K562 (cell line): ENCODE measurements around the gene SLC35A2. TPM values are rescaled to one million over a fixed set of nuclear protein-coding genes. Genes with fewer than 3 reads are reported as not detected.

Source experiments
- E2F5 ChIP-seq: sonication (generic); formaldehyde crosslinking; IDR thresholded peaks from 2 replicates; pipeline ENCODE4 v1.8.0; 2022; ENCODE audit warnings: mild to moderate bottlenecking, missing genetic modification reagents
- E2F6 ChIP-seq, 2 experiments: IDR thresholded peaks; 2 replicates each; pipeline ENCODE4 v1.6.1; 2011; ENCODE audit warnings: borderline replicate concordance in 1 of 2, control low read depth in 1 of 2, low read depth in 1 of 2, low read length in 1 of 2, mild to moderate bottlenecking in 1 of 2, mixed read lengths in 1 of 2, moderate library complexity in 1 of 2; ENCODE audit not compliant: insufficient read depth in 1 of 2, insufficient read length in 1 of 2, poor library complexity in 1 of 2, severe bottlenecking in 1 of 2; ENCODE audit errors: extremely low read depth in 1 of 2
- EWSR1 ChIP-seq: fragments of 450-650 bp; IDR thresholded peaks from 2 replicates; pipeline ENCODE4 v1.6.1; 2018; ENCODE audit warnings: borderline replicate concordance, mild to moderate bottlenecking, low read depth, moderate library complexity; ENCODE audit not compliant: partially characterized antibody
- FOXM1 ChIP-seq, 2 experiments: fragments of 450-650 bp in 1 of 2; sonication (generic) in 1 of 2; formaldehyde crosslinking in 1 of 2; IDR thresholded peaks; 2 replicates each; pipeline versions ENCODE4 v1.6.1 to v1.9.0; 2017 to 2022; ENCODE audit warnings: low read depth in 2 of 2, mild to moderate bottlenecking in 2 of 2, missing genetic modification reagents in 1 of 2, moderate library complexity in 1 of 2
- GABPA ChIP-seq: fragments of 200-800 bp; sonication (Bioruptor generic); conservative IDR thresholded peaks from 2 replicates; pipeline ENCODE4 v1.6.1; 2016; ENCODE audit warnings: low read depth, missing genetic modification characterization, missing compliant biosample characterization
- GATA2 ChIP-seq: sonication (generic); formaldehyde crosslinking; IDR thresholded peaks from 2 replicates; pipeline ENCODE4 v1.4.0; 2020; ENCODE audit warnings: mild to moderate bottlenecking, missing genetic modification reagents
- GATAD2A ChIP-seq: fragments of 450-650 bp; IDR thresholded peaks from 2 replicates; pipeline ENCODE4 v1.6.1; 2017
- HINFP ChIP-seq: fragments of 450-650 bp; conservative IDR thresholded peaks from 2 replicates; pipeline ENCODE4 v1.6.1; 2016; ENCODE audit warnings: missing genetic modification characterization, low read depth, mild to moderate bottlenecking, control low read depth, missing compliant biosample characterization
- IFI16 ChIP-seq: fragments of 250-450 bp; sonication (Bioruptor Pico); IDR thresholded peaks from 2 replicates; pipeline ENCODE4 v2.1.2; 2022; ENCODE audit warnings: mild to moderate bottlenecking, inconsistent platforms
- NFRKB ChIP-seq: fragments of 450-650 bp; IDR thresholded peaks from 2 replicates; pipeline ENCODE4 v1.6.1; 2016; ENCODE audit warnings: low read depth
- POLR2G ChIP-seq: fragments of 200-400 bp; formaldehyde crosslinking; IDR thresholded peaks from 2 replicates; pipeline ENCODE4 v1.6.1; 2017; ENCODE audit warnings: low read depth, mild to moderate bottlenecking, antibody characterized with exemption, low read length, moderate library complexity
- SRSF9 ChIP-seq: fragments of 200-400 bp; formaldehyde crosslinking; IDR thresholded peaks from 2 replicates; pipeline ENCODE4 v1.6.1; 2017; ENCODE audit warnings: low read depth, low read length, borderline replicate concordance
- STAT5A ChIP-seq: IDR thresholded peaks from 2 replicates; pipeline ENCODE4 v1.6.1; 2012; ENCODE audit warnings: low read length, inconsistent platforms, borderline replicate concordance
- TGIF2 ChIP-seq: sonication (generic); formaldehyde crosslinking; IDR thresholded peaks from 2 replicates; pipeline ENCODE4 v1.8.1; 2022; ENCODE audit warnings: mild to moderate bottlenecking, missing genetic modification reagents, moderate library complexity
- ZBTB49 ChIP-seq: sonication (generic); formaldehyde crosslinking; IDR thresholded peaks from 2 replicates; pipeline ENCODE4 v1.8.0; 2022; ENCODE audit warnings: missing genetic modification reagents, mild to moderate bottlenecking, borderline replicate concordance
- ZNF395 ChIP-seq: fragments of 200-800 bp; sonication (Bioruptor generic); IDR thresholded peaks from 2 replicates; pipeline ENCODE4 v1.6.1; 2017; ENCODE audit warnings: missing genetic modification characterization, missing compliant biosample characterization
- polyA plus RNA-seq, 8 experiments: library from polyadenylated mRNA; depleted of rRNA in 4 of 8; stranded (reverse) in 5 of 8; unstranded in 3 of 8; fragments of >200 nt; fragmentation: Nextera tagmentation in 2 of 8; fragmentation: Illumina TruSeq in 1 of 8; extraction: Ambion mirVana in 2 of 8; extraction: Trizol in 1 of 8; gene quantifications; 2 replicates each; pipeline versions ENCODE4 v1.2.1 to v1.2.3, GENCODE V29; 2011 to 2014; ENCODE audit warnings: inconsistent platforms in 1 of 8, missing spikeins in 1 of 8
- total RNA-seq, 7 experiments: library from RNA; depleted of rRNA in 6 of 7; stranded (reverse); fragments of >200 nt in 6 of 7; fragmentation: Illumina TruSeq in 2 of 7; extraction: Trizol in 2 of 7; gene quantifications; 2 replicates each; pipeline versions ENCODE4 v1.2.1 to v1.2.3, GENCODE V29; 2011 to 2021; ENCODE audit warnings: low replicate concordance in 1 of 7

SLC35A2 gene
- total and polyA plus RNA-seq, 9 of the 15 experiments (the other 6 are each of a cell fraction or from before 2014, with no cell fraction given) = 3.3 to 38.9 (median 20.0) TPM

- TF ChIP-seq FOXM1 (IDR thresholded peaks at IDR 0.05; ENCODE audit: low read depth) (0 out of 2 replicates have a peak, but pooled peaks have one; percentile 13), FOXM1 (CRISPR knock-in tag; IDR thresholded peaks at IDR 0.05; ENCODE audit: low read depth) (no peak), ZNF395 (CRISPR knock-in tag) (no peak), GABPA (tag) (no peak), TGIF2 (CRISPR knock-in tag) (no peak), GATAD2A (no peak), GATA2 (CRISPR knock-in tag) (no peak), POLR2G (peak; percentile 25), E2F5 (CRISPR knock-in tag) (no peak), ZBTB49 (CRISPR knock-in tag) (no peak), STAT5A (no peak), E2F6 (IDR thresholded peaks at IDR 0.05; ENCODE audit: borderline replicate concordance in 1 of 2, extremely low read depth in 1 of 2, insufficient read depth in 1 of 2, insufficient read length in 1 of 2, low read depth in 1 of 2, low read length in 1 of 2, poor library complexity in 1 of 2, severe bottlenecking in 1 of 2) (peak in 1 of 2 experiments; percentile 61), NFRKB (0 out of 2 replicates have a peak, but pooled peaks have one; percentile 21), HINFP (no peak), SRSF9 (no peak), IFI16 (CRISPR knock-in tag) (no peak), EWSR1 (no peak)
Observed at GRCh38 chrX:48957827-48958634, 46.6 kb upstream of the SLC35A2 start (continued).
